Measurements from ENCODE around the gene RPS13. TPM values are rescaled to one million over a fixed set of nuclear protein-coding genes. Genes with fewer than 3 reads are reported as not detected.

Gene RPS13
- total and polyA plus RNA-seq, 4 donors, result 237 to 638 (median 471) TPM

GRCh38 chr11:17117262-17117661 lies 39.8 kb upstream of the RPS13 start (continued):
- TF ChIP-seq GABPA (IDR thresholded peaks at IDR 0.05 in 1 of 2, conservative IDR thresholded peaks at IDR 0.05 in 1 of 2) (no peak), RAD21 (IDR thresholded peaks at IDR 0.05) (no peak), FOXA2 (IDR thresholded peaks at IDR 0.05) (no peak), TAF1 (conservative IDR thresholded peaks at IDR 0.05) (no peak), ATF3 (IDR thresholded peaks at IDR 0.05) (no peak), CTCF (IDR thresholded peaks at IDR 0.05; ENCODE audit: low read depth, low read length, missing input control) (no peak), NR2F2 (IDR thresholded peaks at IDR 0.05) (no peak), EGR1 (IDR thresholded peaks at IDR 0.05; ENCODE audit: low read depth in 2 of 2) (no peak), ZBTB33 (IDR thresholded peaks at IDR 0.05) (no peak)

- no peak overlapping the region for H3K4me3 ChIP-seq (ENCODE audit: low read depth in 1 of 3, low read length in 3 of 3)
- no peaks in the 10 kb centered on the region for H3K4me1 ChIP-seq (ENCODE audit: control insufficient read depth in 4 of 4, insufficient read depth in 4 of 4, low read length in 3 of 4)
- no peak for DNase-seq (ENCODE audit: low spot score)
- 88% methylated on average over 1 of the region's 1 CpG for WGBS
- no peaks in the 10 kb centered on the region for H3K9me3 ChIP-seq (ENCODE audit: control insufficient read depth in 4 of 4, low read length in 3 of 4)
- H3K27ac ChIP-seq (ENCODE audit: low read depth in 1 of 2, low read length in 2 of 2), result no peak overlapping the region
- no peak overlapping the region for H3K9ac ChIP-seq (ENCODE audit: low read depth in 1 of 2, low read length in 2 of 2)
- H3K36me3 ChIP-seq (ENCODE audit: control insufficient read depth in 4 of 4, insufficient read depth in 3 of 4, low read depth in 1 of 4, low read length in 3 of 4), result peaks cover 4 to 27% (median 17%) of the 10 kb centered on the region in 4 donors
- TF ChIP-seq REST (IDR thresholded peaks at IDR 0.05), result no peak
- TF ChIP-seq ZBTB33 (IDR thresholded peaks at IDR 0.05), result no peak
- TF ChIP-seq JUND (IDR thresholded peaks at IDR 0.05), result no peak
- no peak for TF ChIP-seq YY1 (IDR thresholded peaks at IDR 0.05)
- no peak for TF ChIP-seq CTCF (IDR thresholded peaks at IDR 0.05; ENCODE audit: low read depth, low read length, missing input control)
- TF ChIP-seq SP1 (IDR thresholded peaks at IDR 0.05), result no peak
- TF ChIP-seq EGR1 (IDR thresholded peaks at IDR 0.05; ENCODE audit: low read depth in 2 of 2), result no peak
- TF ChIP-seq NR2F2 (IDR thresholded peaks at IDR 0.05), result no peak
- no peak for TF ChIP-seq RAD21 (IDR thresholded peaks at IDR 0.05)
- TF ChIP-seq RXRA (IDR thresholded peaks at IDR 0.05), result no peak
- no peak for TF ChIP-seq FOXA2 (IDR thresholded peaks at IDR 0.05)
- no peak for TF ChIP-seq HNF4G (IDR thresholded peaks at IDR 0.05)
- no peak for TF ChIP-seq MAX (IDR thresholded peaks at IDR 0.05)
- TF ChIP-seq GABPA (IDR thresholded peaks at IDR 0.05 in 1 of 2, conservative IDR thresholded peaks at IDR 0.05 in 1 of 2), result no peak
- no peak for TF ChIP-seq ATF3 (IDR thresholded peaks at IDR 0.05)
- no peak for TF ChIP-seq HNF4A (conservative IDR thresholded peaks at IDR 0.05)
- no peaks in the 10 kb centered on the region for H3K27me3 ChIP-seq (ENCODE audit: control insufficient read depth in 4 of 4, insufficient read depth in 4 of 4, low read length in 3 of 4)
Observed at GRCh38 chr11:17116117-17116516, 38.6 kb upstream of the RPS13 start.
